ENCODE data around the gene DGKK. TPM values are rescaled to one million over a fixed set of nuclear protein-coding genes. Genes with fewer than 3 reads are reported as not detected.
"Not testable (repeated sequence)": the region's sequence is repeated elsewhere in the genome, so short reads cannot be mapped to it uniquely, and the experiment has no call there.

Gene DGKK
- total and polyA plus RNA-seq, 2 experiments from 2014 or later = 0.15 to 0.27 TPM

DNA sequence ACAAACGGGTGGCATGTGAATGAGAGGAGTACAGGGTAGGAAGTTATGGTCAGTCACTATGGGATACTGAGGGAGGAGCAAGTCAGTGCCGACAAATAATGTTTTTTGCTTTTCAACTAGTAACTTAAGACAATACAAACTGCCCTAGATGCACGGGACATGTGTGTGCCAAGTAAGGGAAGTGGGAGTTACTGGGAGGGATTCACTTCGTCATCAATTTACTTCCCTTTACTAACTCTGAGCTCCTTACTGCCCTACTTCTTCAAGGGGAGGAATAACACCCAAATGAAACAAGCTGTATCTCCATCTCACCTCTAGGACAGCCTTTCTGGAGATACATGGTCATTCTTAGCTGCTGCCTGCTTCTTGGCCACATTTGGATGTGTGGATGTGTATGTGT, 97.7 kb downstream of the DGKK start:
- TF ChIP-seq, protein P1, sequence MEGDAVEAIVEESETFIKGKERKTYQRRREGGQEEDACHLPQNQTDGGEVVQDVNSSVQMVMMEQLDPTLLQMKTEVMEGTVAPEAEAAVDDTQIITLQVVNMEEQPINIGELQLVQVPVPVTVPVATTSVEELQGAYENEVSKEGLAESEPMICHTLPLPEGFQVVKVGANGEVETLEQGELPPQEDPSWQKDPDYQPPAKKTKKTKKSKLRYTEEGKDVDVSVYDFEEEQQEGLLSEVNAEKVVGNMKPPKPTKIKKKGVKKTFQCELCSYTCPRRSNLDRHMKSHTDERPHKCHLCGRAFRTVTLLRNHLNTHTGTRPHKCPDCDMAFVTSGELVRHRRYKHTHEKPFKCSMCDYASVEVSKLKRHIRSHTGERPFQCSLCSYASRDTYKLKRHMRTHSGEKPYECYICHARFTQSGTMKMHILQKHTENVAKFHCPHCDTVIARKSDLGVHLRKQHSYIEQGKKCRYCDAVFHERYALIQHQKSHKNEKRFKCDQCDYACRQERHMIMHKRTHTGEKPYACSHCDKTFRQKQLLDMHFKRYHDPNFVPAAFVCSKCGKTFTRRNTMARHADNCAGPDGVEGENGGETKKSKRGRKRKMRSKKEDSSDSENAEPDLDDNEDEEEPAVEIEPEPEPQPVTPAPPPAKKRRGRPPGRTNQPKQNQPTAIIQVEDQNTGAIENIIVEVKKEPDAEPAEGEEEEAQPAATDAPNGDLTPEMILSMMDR (IDR thresholded peaks at IDR 0.05; ENCODE audit: low read depth, low read length) = no peak
- no peaks in the 10 kb centered on the region for H3K36me3 ChIP-seq

DNA sequence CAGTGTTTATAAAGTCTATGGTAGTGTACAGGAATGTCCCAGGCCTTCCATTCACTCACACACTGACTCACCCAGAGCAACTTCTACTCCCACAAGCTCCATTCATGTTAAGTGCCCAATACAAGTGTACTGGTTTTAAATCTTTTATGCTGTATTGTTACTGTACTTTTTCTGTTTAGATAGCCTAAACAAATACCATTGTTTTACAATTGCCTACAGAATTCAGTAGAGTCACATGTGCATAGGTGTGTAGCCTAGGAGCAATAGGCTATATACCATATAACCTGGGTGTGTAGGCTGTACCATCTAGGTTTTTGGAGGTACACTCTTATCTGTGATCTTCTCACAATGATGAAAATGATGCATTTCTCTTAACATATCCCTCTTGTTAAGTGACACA, 126.7 kb downstream of the DGKK start:
- no peak for DNase-seq (ENCODE audit: low read depth in 1 of 2, low spot score in 1 of 2)
- H3K4me1 ChIP-seq (ENCODE audit: low read depth) = no peaks in the 10 kb centered on the region
- no peaks in the 10 kb centered on the region for H3K9me3 ChIP-seq (ENCODE audit: low read depth)
- no peaks in the 10 kb centered on the region for H3K27me3 ChIP-seq
- TF ChIP-seq, protein P1 (IDR thresholded peaks at IDR 0.05; ENCODE audit: low read depth, low read length) = no peak
- H3K27ac ChIP-seq = no peak overlapping the region
- H3K4me3 ChIP-seq = no peak overlapping the region
- no peaks in the 10 kb centered on the region for H3K36me3 ChIP-seq

More for the DNA sequence above, 97.7 kb downstream of the DGKK start:
- Histone ChIP-seq H3K4me3 (no peak overlapping the region), H3K9me3 (ENCODE audit: low read depth) (no peaks in the 10 kb centered on the region), H3K27me3 (no peaks in the 10 kb centered on the region), H3K27ac (no peak overlapping the region), H3K4me1 (ENCODE audit: low read depth) (no peaks in the 10 kb centered on the region)
- no peak for DNase-seq (ENCODE audit: low read depth in 1 of 2, low spot score in 1 of 2)

DNA sequence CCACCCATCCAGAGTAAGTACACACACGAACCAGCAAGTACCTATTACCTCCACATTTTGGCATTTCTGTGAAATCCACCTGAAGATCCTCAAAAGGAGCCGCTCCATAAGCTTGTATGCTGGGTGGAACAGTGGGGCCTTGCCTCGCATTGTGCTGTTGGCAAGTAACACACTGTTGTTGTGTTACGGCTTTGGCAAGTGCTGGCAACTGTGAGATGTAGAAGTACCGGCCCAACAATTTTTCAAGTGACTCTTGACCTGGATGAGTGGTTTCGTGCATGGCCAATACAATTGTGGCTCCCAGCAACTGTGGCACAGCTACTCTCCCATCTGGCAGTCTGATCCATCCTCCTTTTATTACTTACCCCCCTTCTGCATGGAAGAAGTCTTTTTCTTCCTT, 137.3 kb downstream of the DGKK start:
- no peak for DNase-seq (ENCODE audit: low read depth in 1 of 2, low spot score in 1 of 2)
- Histone ChIP-seq H3K36me3 (no peaks in the 10 kb centered on the region), H3K4me3 (no peak overlapping the region), H3K27ac (no peak overlapping the region), H3K4me1 (ENCODE audit: low read depth) (no peaks in the 10 kb centered on the region), H3K9me3 (ENCODE audit: low read depth) (no peaks in the 10 kb centered on the region), H3K27me3 (no peaks in the 10 kb centered on the region)
- TF ChIP-seq, protein P1 (IDR thresholded peaks at IDR 0.05; ENCODE audit: low read depth, low read length) = no peak

DNA sequence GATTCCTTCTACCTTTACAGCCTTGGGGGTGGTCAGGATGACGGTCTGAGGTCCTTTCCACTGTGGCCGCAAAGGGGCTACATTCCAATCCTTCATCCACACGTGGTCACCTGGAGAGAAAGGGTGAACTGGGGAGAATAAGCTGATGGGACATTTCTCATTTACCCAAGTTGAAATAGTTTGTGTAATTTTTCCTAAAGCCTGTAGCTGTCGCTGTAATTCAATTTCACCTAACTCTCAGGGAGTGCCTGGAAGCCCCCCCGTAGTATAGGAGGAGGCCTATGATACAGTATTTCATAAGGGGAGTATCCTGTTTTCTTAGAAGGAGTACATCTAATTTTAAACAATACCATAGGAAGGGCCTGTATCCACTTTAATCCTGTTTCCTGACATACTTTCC, 138.0 kb downstream of the DGKK start:
- not testable (repeated sequence) for H3K27me3 ChIP-seq; H3K9me3 ChIP-seq (ENCODE audit: low read depth); H3K4me3 ChIP-seq; DNase-seq (ENCODE audit: low read depth in 1 of 2, low spot score in 1 of 2); H3K27ac ChIP-seq; H3K4me1 ChIP-seq (ENCODE audit: low read depth); H3K36me3 ChIP-seq

DNA sequence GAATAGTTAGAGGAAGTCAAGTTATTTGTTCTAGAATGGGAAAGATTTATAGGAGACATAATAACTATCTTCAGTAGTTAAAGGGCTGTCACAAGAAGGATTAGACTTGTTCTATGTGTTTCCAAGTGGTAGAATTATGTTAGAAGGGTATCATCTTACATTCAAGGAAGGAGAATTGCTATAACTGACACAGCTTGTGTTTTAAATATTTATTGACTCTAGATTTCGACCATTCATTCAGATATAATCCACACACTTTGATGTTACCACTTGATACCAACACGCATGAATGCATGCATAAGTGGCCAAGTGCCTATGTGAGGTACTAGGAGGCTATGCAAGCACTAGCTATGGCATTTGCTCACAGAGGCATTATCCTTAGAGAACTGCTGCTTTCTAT, 143.4 kb downstream of the DGKK start:
- no peaks in the 10 kb centered on the region for H3K27me3 ChIP-seq
- TF ChIP-seq, protein P1 (IDR thresholded peaks at IDR 0.05; ENCODE audit: low read depth, low read length) = no peak
- H3K36me3 ChIP-seq = no peaks in the 10 kb centered on the region
- H3K4me3 ChIP-seq = no peak overlapping the region
- H3K27ac ChIP-seq = no peak overlapping the region
- no peaks in the 10 kb centered on the region for H3K4me1 ChIP-seq (ENCODE audit: low read depth)
- no peaks in the 10 kb centered on the region for H3K9me3 ChIP-seq (ENCODE audit: low read depth)
- DNase-seq (ENCODE audit: low read depth in 1 of 2, low spot score in 1 of 2) = no peak

Measured in cardiac muscle cell (in vitro differentiated cells and primary cell).